Activated CD4-positive, alpha-beta memory T cell treated with anti-CD3 and anti-CD28 coated beads for 36 hours (primary cell): ENCODE data around the gene IQCN. TPM values are rescaled to one million over a fixed set of nuclear protein-coding genes. Genes with fewer than 3 reads are reported as not detected.

ENCODE experiments used
- CTCF ChIA-PET: fragments of 350-600 bp; sonication (Branson Sonifier 250); formaldehyde crosslinking; loops from one replicate; lab custom pipeline; 2021; ENCODE audit warnings: antibody characterized with exemption, inconsistent platforms; lab: Charles Lee
- POLR2A ChIA-PET: fragments of 350-600 bp; sonication (Branson Sonifier 250); formaldehyde crosslinking; loops from one replicate; lab custom pipeline; 2021; ENCODE audit warnings: antibody characterized with exemption; lab: Charles Lee
- DNase-seq: peaks from one replicate; pipeline ENCODE4 v3.0.0-alpha.2; 2020
- H3K27ac Mint-ChIP-seq: one replicate; pipeline ENCODE4 v1.8.0; 2021; ENCODE audit warnings: mixed read lengths
- H3K27me3 Mint-ChIP-seq: one replicate; pipeline ENCODE4 v1.8.0; 2021; ENCODE audit warnings: mixed read lengths
- H3K36me3 Mint-ChIP-seq: one replicate; pipeline ENCODE4 v1.8.0; 2021; ENCODE audit warnings: mixed read lengths
- H3K4me1 Mint-ChIP-seq: one replicate; pipeline ENCODE4 v1.8.0; 2021; ENCODE audit warnings: low read depth, mixed read lengths
- H3K4me3 Mint-ChIP-seq: one replicate; pipeline ENCODE4 v1.8.0; 2021; ENCODE audit warnings: mild to moderate bottlenecking, mixed read lengths
- H3K9me3 Mint-ChIP-seq: one replicate; pipeline ENCODE4 v1.8.0; 2021; ENCODE audit warnings: mixed read lengths
- intact Hi-C: fragments of 100-400 bp; cut with micrococcal nuclease; formaldehyde crosslinking; loops from one replicate; pipeline ENCODE4 v1.15.1; 2023
- total RNA-seq, 2 experiments: library from RNA; stranded (reverse); gene quantifications; one replicate each; pipeline ENCODE4 v1.2.3, GENCODE V29; 2021

Gene IQCN
- under 1 TPM; 0.36 to 0.39 TPM for total RNA-seq

- peak; percentile 48 for DNase-seq
- Mint-ChIP-seq H3K4me3 (no peak within 1 kb of the TSS), H3K36me3 (peaks cover 17% of the 10 kb centered on the region), H3K27me3 (no peaks in the 10 kb centered on the region), H3K27ac (peak within 1 kb of the TSS; percentile 23), H3K4me1 (peaks cover 33% of the 10 kb centered on the region), H3K9me3 (no peaks in the 10 kb centered on the region)
- CTCF ChIA-PET, result interaction anchor here (1.1 to 11.5 kb wide), 7 partner anchors 22 to 114 kb away, joined by 3 to 321 read pairs (median 4); partner anchors contain the start of gene LSM4
- intact Hi-C loops, result no loop called here
- POLR2A ChIA-PET, result no interaction called here
Observed at GRCh38 chr19:18274219-18274780, at the start of gene IQCN. IQCN (minus strand) TSS chr19:18274452; CDS start chr19:18269478, 4,974 bp downstream.

- intact Hi-C loops, result loop anchor here (1.0 kb wide), 3 partner anchors 19 to 131 kb away; no protein-coding TSS in a partner anchor
- peak within 1 kb of the TSS; percentile 83 for H3K4me3 Mint-ChIP-seq
- ChIA-PET CTCF (interaction anchor here (0.9 to 9.1 kb wide), 16 partner anchors 12 to 155 kb away, joined by 3 to 343 read pairs (median 6); partner anchors contain the start of genes IQCN, JUND and RAB3A), POLR2A (interaction anchor here (1.0 to 8.8 kb wide), 12 partner anchors 11 to 171 kb away, joined by 3 to 257 read pairs (median 6); partner anchors contain the start of genes JUND, PIK3R2 and RAB3A)
- peak within 1 kb of the TSS; percentile 95 for H3K27ac Mint-ChIP-seq
- H3K27me3 Mint-ChIP-seq, result no peaks in the 10 kb centered on the region
- peaks cover 33% of the 10 kb centered on the region for H3K36me3 Mint-ChIP-seq
- H3K4me1 Mint-ChIP-seq, result peaks cover 48% of the 10 kb centered on the region
- peak; percentile 100 for DNase-seq
- no peaks in the 10 kb centered on the region for H3K9me3 Mint-ChIP-seq
Observed at GRCh38 chr19:18322759-18323460, 48.7 kb upstream of the IQCN start, which contains the start of gene LSM4. LSM4 (minus strand) TSS chr19:18323076; CDS start chr19:18323020, 56 bp downstream.

GRCh38 chr19:18322318-18322758, 48.1 kb upstream of the IQCN start:
- H3K27ac Mint-ChIP-seq, result peak overlapping the region; percentile 95
- POLR2A ChIA-PET, result interaction anchor here (0.5 to 8.8 kb wide), 13 partner anchors 10 to 388 kb away, joined by 3 to 257 read pairs (median 6); partner anchors contain the start of genes JUND, PIK3R2 and RAB3A
- no peaks in the 10 kb centered on the region for H3K27me3 Mint-ChIP-seq
- CTCF ChIA-PET, result interaction anchor here (0.7 to 9.1 kb wide), 17 partner anchors 12 to 155 kb away, joined by 3 to 343 read pairs (median 6); partner anchors contain the start of genes IQCN, JUND and RAB3A
- H3K4me1 Mint-ChIP-seq, result peaks cover 53% of the 10 kb centered on the region
- H3K36me3 Mint-ChIP-seq, result peaks cover 33% of the 10 kb centered on the region
- intact Hi-C loops, result no loop called here
- H3K4me3 Mint-ChIP-seq, result peak overlapping the region; percentile 83
- H3K9me3 Mint-ChIP-seq, result no peaks in the 10 kb centered on the region
- peak; percentile 67 for DNase-seq

- intact Hi-C loops, result no loop called here
- DNase-seq, result peak; percentile 61
- Mint-ChIP-seq H3K4me3 (peak overlapping the region; percentile 83), H3K4me1 (peaks cover 53% of the 10 kb centered on the region), H3K27ac (peak overlapping the region; percentile 95), H3K9me3 (no peaks in the 10 kb centered on the region), H3K36me3 (peaks cover 33% of the 10 kb centered on the region), H3K27me3 (no peaks in the 10 kb centered on the region)
- ChIA-PET CTCF (interaction anchor here (0.7 to 9.1 kb wide), 17 partner anchors 11 to 154 kb away, joined by 3 to 343 read pairs (median 6); partner anchors contain the start of genes IQCN, JUND, MPV17L2 and RAB3A), POLR2A (interaction anchor here (0.5 to 8.8 kb wide), 11 partner anchors 11 to 387 kb away, joined by 3 to 257 read pairs (median 7); partner anchors contain the start of genes JUND, PIK3R2 and RAB3A)
Observed at GRCh38 chr19:18321734-18322102, 47.5 kb upstream of the IQCN start.

GRCh38 chr19:18320865-18321733, 46.8 kb upstream of the IQCN start:
- Mint-ChIP-seq H3K4me1 (peaks cover 53% of the 10 kb centered on the region), H3K9me3 (no peaks in the 10 kb centered on the region), H3K4me3 (peak overlapping the region; percentile 83), H3K36me3 (peaks cover 33% of the 10 kb centered on the region), H3K27me3 (no peaks in the 10 kb centered on the region), H3K27ac (peak overlapping the region; percentile 95)
- DNase-seq, result no peak
- CTCF ChIA-PET, result interaction anchor here (0.8 to 9.1 kb wide), 14 partner anchors 9 to 153 kb away, joined by 3 to 343 read pairs (median 6); partner anchors contain the start of genes IQCN, JUND and MPV17L2
- POLR2A ChIA-PET, result interaction anchor here (0.6 to 8.8 kb wide), 8 partner anchors 14 to 117 kb away, joined by 3 to 257 read pairs (median 8); partner anchors contain the start of genes JUND and RAB3A
- intact Hi-C loops, result no loop called here

- DNase-seq, result no peak
- Mint-ChIP-seq H3K27ac (peak overlapping the region; percentile 95), H3K27me3 (no peaks in the 10 kb centered on the region), H3K9me3 (no peaks in the 10 kb centered on the region), H3K36me3 (peaks cover 41% of the 10 kb centered on the region), H3K4me1 (peaks cover 58% of the 10 kb centered on the region), H3K4me3 (peak overlapping the region; percentile 25)
- CTCF ChIA-PET, result interaction anchor here (0.6 to 9.1 kb wide), 5 partner anchors 10 to 80 kb away, joined by 3 to 343 read pairs (median 4); partner anchors contain the start of gene JUND
- POLR2A ChIA-PET, result interaction anchor here (3.7 to 8.8 kb wide), 3 partner anchors 15 to 41 kb away, joined by 32 to 257 read pairs (median 34); partner anchors contain the start of gene JUND
- intact Hi-C loops, result no loop called here
Observed at GRCh38 chr19:18319591-18320135, 45.4 kb upstream of the IQCN start.

- H3K4me1 Mint-ChIP-seq, result peaks cover 52% of the 10 kb centered on the region
- DNase-seq, result peak; percentile 72
- intact Hi-C loops, result loop anchor here (1.0 kb wide), 1 partner anchor 14 kb away; no protein-coding TSS in a partner anchor
- H3K36me3 Mint-ChIP-seq, result peaks cover 51% of the 10 kb centered on the region
- H3K27me3 Mint-ChIP-seq, result no peaks in the 10 kb centered on the region
- peak overlapping the region; percentile 66 for H3K4me3 Mint-ChIP-seq
- POLR2A ChIA-PET, result interaction anchor here (0.6 to 8.8 kb wide), 6 partner anchors 10 to 525 kb away, joined by 3 to 257 read pairs (median 8); partner anchors contain the start of gene JUND
- H3K27ac Mint-ChIP-seq, result peak overlapping the region; percentile 95
- no peaks in the 10 kb centered on the region for H3K9me3 Mint-ChIP-seq
- CTCF ChIA-PET, result interaction anchor here (0.6 to 9.1 kb wide), 9 partner anchors 10 to 1013 kb away, joined by 3 to 343 read pairs (median 6); partner anchors contain the start of genes IQCN, JUND and SSBP4
Observed at GRCh38 chr19:18317961-18318800, 43.9 kb upstream of the IQCN start.

- Mint-ChIP-seq H3K27me3 (no peaks in the 10 kb centered on the region), H3K9me3 (no peaks in the 10 kb centered on the region), H3K4me3 (no peak overlapping the region), H3K4me1 (peaks cover 18% of the 10 kb centered on the region), H3K36me3 (peaks cover 32% of the 10 kb centered on the region), H3K27ac (no peak overlapping the region)
- ChIA-PET CTCF (interaction anchor here (4.2 kb wide), 1 partner anchor 34 kb away, joined by 30 read pairs; the partner anchor contains the start of gene JUND), POLR2A (interaction anchor here (1.3 to 1.4 kb wide), 2 partner anchors 32 to 33 kb away, joined by 3 to 5 read pairs; partner anchors contain the start of gene JUND)
- intact Hi-C loops, result no loop called here
- no peak for DNase-seq
Observed at GRCh38 chr19:18313398-18313797, 39.1 kb upstream of the IQCN start.

- POLR2A ChIA-PET, result interaction anchor here (1.0 kb wide), 1 partner anchor 10 kb away, joined by 3 read pairs; the partner anchor contains the start of gene LSM4
Observed at GRCh38 chr19:18312092-18312534, 37.9 kb upstream of the IQCN start.

More at GRCh38 chr19:18312092-18312534, 37.9 kb upstream of the IQCN start:
- H3K27me3 Mint-ChIP-seq, result no peaks in the 10 kb centered on the region
- intact Hi-C loops, result no loop called here
- no peak overlapping the region for H3K27ac Mint-ChIP-seq
- no peak for DNase-seq
- H3K36me3 Mint-ChIP-seq, result peaks cover 39% of the 10 kb centered on the region
- H3K4me1 Mint-ChIP-seq, result peaks cover 14% of the 10 kb centered on the region
- H3K4me3 Mint-ChIP-seq, result no peak overlapping the region
- H3K9me3 Mint-ChIP-seq, result no peaks in the 10 kb centered on the region
- CTCF ChIA-PET, result interaction anchor here (4.2 kb wide), 1 partner anchor 32 kb away, joined by 30 read pairs; the partner anchor contains the start of gene JUND
